Choroid plexus epithelial cell (primary cell): ENCODE measurements around the gene SEZ6.

Experiments used
- DNase-seq: peaks from one replicate; pipeline ENCODE4 v3.0.0-alpha.2; 2010; ENCODE audit warnings: low read depth
- H3K4me3 ChIP-seq: 2 replicates; pipeline ENCODE4 v1.5.1; 2011; ENCODE audit warnings: low read depth, mild to moderate bottlenecking, control low read depth, low read length, moderate library complexity
- TF ChIP-seq, protein P1 (sequence below): conservative IDR thresholded peaks from 2 replicates; pipeline ENCODE4 v1.5.1; 2011; ENCODE audit warnings: low read depth, mild to moderate bottlenecking, control low read depth, inconsistent platforms, low read length, moderate library complexity

The SEZ6 gene

DNA sequence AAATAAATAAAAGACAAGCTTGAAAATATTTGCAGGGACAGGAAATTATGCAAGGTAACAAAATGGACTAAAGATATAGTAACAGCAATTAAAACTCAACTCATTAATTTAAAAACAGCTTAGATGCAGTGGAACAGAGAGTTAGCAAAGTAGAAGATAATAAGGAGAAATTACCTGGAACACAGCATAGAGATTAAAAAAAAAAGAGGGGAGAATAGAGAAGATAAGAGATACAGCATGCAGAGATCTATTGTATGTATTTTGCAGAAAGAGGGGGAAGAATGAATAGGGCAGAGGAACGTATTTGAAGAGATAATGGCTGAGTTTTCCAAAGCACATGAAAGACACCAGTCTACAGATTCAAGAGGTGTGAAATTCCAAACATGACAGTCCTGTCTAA lies 28.7 kb upstream of the SEZ6 start:
- TF ChIP-seq, protein P1, sequence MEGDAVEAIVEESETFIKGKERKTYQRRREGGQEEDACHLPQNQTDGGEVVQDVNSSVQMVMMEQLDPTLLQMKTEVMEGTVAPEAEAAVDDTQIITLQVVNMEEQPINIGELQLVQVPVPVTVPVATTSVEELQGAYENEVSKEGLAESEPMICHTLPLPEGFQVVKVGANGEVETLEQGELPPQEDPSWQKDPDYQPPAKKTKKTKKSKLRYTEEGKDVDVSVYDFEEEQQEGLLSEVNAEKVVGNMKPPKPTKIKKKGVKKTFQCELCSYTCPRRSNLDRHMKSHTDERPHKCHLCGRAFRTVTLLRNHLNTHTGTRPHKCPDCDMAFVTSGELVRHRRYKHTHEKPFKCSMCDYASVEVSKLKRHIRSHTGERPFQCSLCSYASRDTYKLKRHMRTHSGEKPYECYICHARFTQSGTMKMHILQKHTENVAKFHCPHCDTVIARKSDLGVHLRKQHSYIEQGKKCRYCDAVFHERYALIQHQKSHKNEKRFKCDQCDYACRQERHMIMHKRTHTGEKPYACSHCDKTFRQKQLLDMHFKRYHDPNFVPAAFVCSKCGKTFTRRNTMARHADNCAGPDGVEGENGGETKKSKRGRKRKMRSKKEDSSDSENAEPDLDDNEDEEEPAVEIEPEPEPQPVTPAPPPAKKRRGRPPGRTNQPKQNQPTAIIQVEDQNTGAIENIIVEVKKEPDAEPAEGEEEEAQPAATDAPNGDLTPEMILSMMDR = no peak
- DNase-seq = no peak
- H3K4me3 ChIP-seq = no peak overlapping the region

DNA sequence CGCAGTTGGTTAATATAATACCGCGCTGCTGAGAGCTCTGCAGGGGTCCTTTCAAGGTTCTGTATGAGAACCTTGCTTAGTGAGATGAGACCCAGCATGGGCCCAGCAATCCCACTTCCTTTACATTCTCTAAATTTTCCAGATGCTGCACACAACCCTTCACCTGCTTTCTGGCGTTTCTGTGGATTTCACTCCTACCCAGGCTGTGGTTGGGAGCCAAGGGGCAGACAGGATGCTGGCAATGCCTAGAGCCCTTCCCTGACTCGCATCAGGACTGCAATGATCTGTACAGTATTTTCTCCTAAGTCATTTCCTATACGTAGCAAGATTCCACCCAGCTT lies 27.0 kb upstream of the SEZ6 start:
- DNase-seq = no peak
- TF ChIP-seq, protein P1 = no peak
- H3K4me3 ChIP-seq = no peak overlapping the region

DNA sequence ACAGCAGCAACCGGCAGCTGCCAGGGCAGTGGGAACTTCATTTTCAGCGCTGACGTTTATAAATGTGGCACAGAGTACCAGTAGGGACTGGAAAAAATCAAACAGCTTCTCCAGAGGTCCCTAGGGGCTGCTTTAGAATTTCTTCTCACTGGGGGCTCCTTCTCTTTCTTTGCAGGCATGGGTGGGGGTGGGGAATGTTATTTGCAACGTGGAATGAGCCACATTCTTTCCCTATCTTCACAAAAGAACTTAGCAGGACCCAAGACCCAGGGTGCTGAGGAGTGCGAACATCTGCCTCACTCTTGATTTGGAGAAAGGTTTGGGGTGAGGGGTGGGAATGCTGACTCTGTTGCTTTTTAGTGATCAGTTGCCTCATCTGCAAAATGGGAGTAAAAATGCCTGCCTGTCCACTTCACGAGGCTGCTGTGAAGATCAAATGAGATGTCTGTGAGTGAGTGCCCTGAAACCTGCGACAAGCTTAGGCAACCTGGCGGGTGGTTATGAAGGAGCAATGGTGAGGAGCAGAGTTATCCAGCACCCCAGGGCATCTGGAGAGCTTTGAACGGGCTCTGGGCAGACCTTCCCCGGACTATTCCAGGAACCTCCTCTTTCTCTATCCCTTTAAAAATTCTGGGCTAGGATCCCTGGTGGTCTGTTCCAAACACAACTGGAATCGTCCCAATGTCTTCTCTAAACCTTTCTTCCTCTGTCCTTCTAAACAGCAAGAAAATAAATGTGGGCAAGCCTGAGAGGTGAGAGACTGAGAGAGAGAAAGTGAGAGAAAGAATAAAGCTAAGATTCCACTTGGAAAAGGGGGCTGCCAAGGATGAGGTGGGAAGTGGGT lies 26.4 kb upstream of the SEZ6 start:
- no peak overlapping the region for H3K4me3 ChIP-seq
- DNase-seq = no peak
- TF ChIP-seq, protein P1 = no peak

DNA sequence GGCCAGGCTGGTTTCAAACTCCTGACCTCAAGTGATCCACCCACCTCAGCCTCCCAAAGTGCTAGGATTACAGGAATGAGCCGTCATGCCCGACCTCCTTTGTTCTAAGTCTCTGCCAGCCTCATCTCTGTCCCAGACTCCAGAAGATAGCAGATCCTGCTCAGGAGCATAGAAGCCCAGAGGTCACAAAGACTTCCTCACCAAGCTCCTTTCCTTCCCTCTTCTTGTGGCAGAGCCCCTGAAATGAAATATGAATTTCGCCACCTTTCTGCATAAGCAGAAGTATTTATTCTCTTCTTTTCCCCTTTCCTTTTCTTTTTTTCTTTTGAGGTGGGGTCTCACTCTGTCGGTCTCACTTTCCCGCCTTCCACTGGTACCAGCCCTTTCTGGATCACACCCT lies 25.7 kb upstream of the SEZ6 start:
- no peak for DNase-seq
- TF ChIP-seq, protein P1 = no peak
- no peak overlapping the region for H3K4me3 ChIP-seq

DNA sequence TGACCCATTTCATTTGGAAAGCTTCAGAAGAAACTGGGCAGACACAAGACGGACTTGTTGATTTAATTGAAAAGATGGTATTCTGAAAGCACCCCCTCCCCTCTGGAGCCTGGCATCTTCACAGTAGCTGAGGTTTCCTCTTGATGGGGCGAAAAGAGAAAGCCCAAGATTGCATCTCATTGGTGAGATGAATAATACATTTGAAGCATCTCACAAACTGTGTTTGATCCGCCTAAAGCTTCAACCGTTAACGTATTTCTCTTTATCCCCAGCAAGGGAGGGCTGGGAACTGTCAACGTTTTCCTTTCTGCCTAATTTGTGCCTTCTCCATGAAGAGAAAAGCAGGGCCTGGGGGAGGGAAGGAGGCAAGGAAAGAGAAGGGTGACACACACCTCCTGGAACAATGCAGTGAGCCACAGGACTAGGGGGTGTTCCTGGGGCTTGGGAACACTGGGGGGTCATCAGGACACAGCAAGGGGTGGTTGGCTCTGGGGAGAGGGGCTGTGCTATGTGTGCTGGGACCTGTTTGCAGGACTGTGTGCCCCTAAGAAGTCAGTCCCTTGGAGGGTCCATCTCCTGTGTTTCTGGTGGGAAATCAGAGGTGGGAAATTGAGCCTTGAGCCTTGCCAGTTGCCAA lies 18.6 kb upstream of the SEZ6 start:
- no peak for DNase-seq
- TF ChIP-seq, protein P1 = no peak
- no peak overlapping the region for H3K4me3 ChIP-seq

DNA sequence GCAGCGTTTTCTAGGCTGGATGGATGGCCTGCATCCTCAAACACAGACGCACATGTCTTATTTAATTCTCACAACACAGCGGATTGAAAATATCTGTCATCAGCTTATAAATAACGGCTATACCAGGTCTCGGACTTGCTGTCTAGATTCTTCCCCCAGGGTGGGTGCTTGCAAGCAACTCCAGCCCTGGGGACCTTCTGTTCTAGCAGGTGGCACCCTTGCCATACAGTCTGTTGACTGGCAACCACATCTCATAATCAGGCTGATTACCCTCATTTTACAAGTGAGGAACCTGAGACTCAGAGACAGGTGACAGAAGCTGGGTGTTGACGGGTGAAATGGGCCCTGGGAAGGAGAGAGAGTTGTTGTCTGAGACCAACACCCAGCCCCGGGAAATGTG lies 16.2 kb upstream of the SEZ6 start:
- H3K4me3 ChIP-seq = no peak overlapping the region
- DNase-seq = no peak
- TF ChIP-seq, protein P1 = no peak

DNA sequence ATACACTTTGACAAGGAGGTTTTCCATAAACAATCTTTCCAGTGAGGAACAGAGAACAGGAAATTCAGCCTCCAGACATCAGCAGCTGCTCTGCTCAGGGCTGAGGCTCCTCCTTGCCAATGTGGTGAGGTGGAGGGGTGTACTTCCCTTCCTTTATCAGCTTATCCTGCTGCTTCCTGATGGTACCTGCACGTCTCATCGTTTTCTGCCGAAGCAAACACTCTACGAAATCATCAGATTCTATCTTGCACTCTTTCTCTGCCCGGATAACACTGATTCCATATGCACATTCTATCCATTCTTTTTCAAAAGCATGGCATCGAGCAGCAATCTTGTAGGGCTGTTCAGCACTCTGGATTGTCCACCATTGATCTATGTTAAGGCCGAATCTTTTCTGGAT lies 15.4 kb upstream of the SEZ6 start:
- TF ChIP-seq, protein P1 = no peak
- no peak for DNase-seq
- no peak overlapping the region for H3K4me3 ChIP-seq
